ENCODE measurements around the gene CD81.

Gene CD81

GRCh38 chr11:2387266-2387987 is 10.3 kb downstream of the CD81 start:
- Histone ChIP-seq H3K9me3 (no peaks in the 10 kb centered on the region), H3K4me2 (peak overlapping the region; percentile 100), H4K20me1 (peaks cover 97% of the 10 kb centered on the region), H3K4me1 (peaks cover 97% of the 10 kb centered on the region), H3K36me3 (peaks cover 14% of the 10 kb centered on the region), H3K27ac (peak overlapping the region; percentile 83), H3K27me3 (no peaks in the 10 kb centered on the region), H3K9ac (peak overlapping the region; percentile 73), H3K4me3 (peak overlapping the region; percentile 62)
- TF ChIP-seq Cebpa-rat (IDR thresholded peaks at IDR 0.05): no peak

- TF ChIP-seq Cebpa-rat (IDR thresholded peaks at IDR 0.05): no peak
- Histone ChIP-seq H3K9me3 (no peaks in the 10 kb centered on the region), H3K27ac (peak overlapping the region; percentile 83), H3K9ac (peak overlapping the region; percentile 60), H3K4me3 (peak overlapping the region; percentile 48), H3K4me1 (peaks cover 97% of the 10 kb centered on the region), H3K27me3 (no peaks in the 10 kb centered on the region), H4K20me1 (peaks cover 97% of the 10 kb centered on the region), H3K36me3 (peaks cover 19% of the 10 kb centered on the region), H3K4me2 (peak overlapping the region; percentile 100)
Measured at GRCh38 chr11:2388431-2389376, 11.6 kb downstream of the CD81 start.

- TF ChIP-seq Cebpa-rat (IDR thresholded peaks at IDR 0.05): no peak
- Histone ChIP-seq H3K9ac (peak overlapping the region; percentile 60), H3K27me3 (no peaks in the 10 kb centered on the region), H3K4me3 (peak overlapping the region; percentile 48), H3K27ac (peak overlapping the region; percentile 83), H3K4me1 (peaks cover 100% of the 10 kb centered on the region), H3K4me2 (peak overlapping the region; percentile 100), H3K9me3 (no peaks in the 10 kb centered on the region), H3K36me3 (peaks cover 19% of the 10 kb centered on the region), H4K20me1 (peaks cover 100% of the 10 kb centered on the region)
Measured at GRCh38 chr11:2389377-2390026, 12.4 kb downstream of the CD81 start.

- Histone ChIP-seq H3K4me3 (no peak overlapping the region), H3K27me3 (no peaks in the 10 kb centered on the region), H3K4me2 (peak overlapping the region; percentile 100), H3K4me1 (peaks cover 100% of the 10 kb centered on the region), H4K20me1 (peaks cover 100% of the 10 kb centered on the region), H3K9ac (0 out of 2 replicates have a peak overlapping the region, but pooled peaks have one; percentile 16), H3K27ac (peak overlapping the region; percentile 83), H3K36me3 (peaks cover 19% of the 10 kb centered on the region), H3K9me3 (no peaks in the 10 kb centered on the region)
- TF ChIP-seq Cebpa-rat (IDR thresholded peaks at IDR 0.05): no peak
Measured at GRCh38 chr11:2390091-2390724, 13.1 kb downstream of the CD81 start.

GRCh38 chr11:2390725-2391151 is 13.6 kb downstream of the CD81 start:
- Histone ChIP-seq H3K27ac (peak overlapping the region; percentile 83), H3K4me2 (peak overlapping the region; percentile 100), H4K20me1 (peaks cover 100% of the 10 kb centered on the region), H3K27me3 (no peaks in the 10 kb centered on the region), H3K9me3 (no peaks in the 10 kb centered on the region), H3K9ac (peak overlapping the region; percentile 58; the same call in 1 of the 2 replicates), H3K4me3 (peak overlapping the region; percentile 36; the same call in 1 of the 2 replicates), H3K36me3 (peaks cover 23% of the 10 kb centered on the region), H3K4me1 (peaks cover 100% of the 10 kb centered on the region)
- no peak for TF ChIP-seq Cebpa-rat (IDR thresholded peaks at IDR 0.05)

- Histone ChIP-seq H3K4me1 (peaks cover 100% of the 10 kb centered on the region), H4K20me1 (peaks cover 100% of the 10 kb centered on the region), H3K4me3 (peak overlapping the region; percentile 36; the same call in 1 of the 2 replicates), H3K27me3 (no peaks in the 10 kb centered on the region), H3K36me3 (peaks cover 30% of the 10 kb centered on the region), H3K4me2 (peak overlapping the region; percentile 100), H3K9me3 (no peaks in the 10 kb centered on the region), H3K27ac (peak overlapping the region; percentile 77), H3K9ac (peak overlapping the region; percentile 58)
- no peak for TF ChIP-seq Cebpa-rat (IDR thresholded peaks at IDR 0.05)
Measured at GRCh38 chr11:2391181-2391975, 14.3 kb downstream of the CD81 start.

- TF ChIP-seq Cebpa-rat (IDR thresholded peaks at IDR 0.05): no peak
- H3K9ac ChIP-seq: peak overlapping the region; percentile 58
- H4K20me1 ChIP-seq: peaks cover 98% of the 10 kb centered on the region
- H3K27ac ChIP-seq: peak overlapping the region; percentile 77
- H3K4me1 ChIP-seq: peaks cover 97% of the 10 kb centered on the region
- H3K36me3 ChIP-seq: peaks cover 39% of the 10 kb centered on the region
- H3K27me3 ChIP-seq: no peaks in the 10 kb centered on the region
- no peaks in the 10 kb centered on the region for H3K9me3 ChIP-seq
- peak overlapping the region; percentile 100 for H3K4me2 ChIP-seq
- peak overlapping the region; percentile 36; the same call in 1 of the 2 replicates for H3K4me3 ChIP-seq
Measured at GRCh38 chr11:2392241-2392959, 15.3 kb downstream of the CD81 start.
